Prostate gland (tissue), 2 donors: ENCODE results near the gene ESD.

Experiments
- POLR2A ChIP-seq: fragments of 450-650 bp; IDR thresholded peaks from one replicate; pipeline ENCODE4 v1.6.1; 2016; ENCODE audit warnings: antibody characterized with exemption, mild to moderate bottlenecking
- POLR2AphosphoS5 ChIP-seq: sonication (generic); formaldehyde crosslinking; IDR thresholded peaks from one replicate; pipeline ENCODE4 v1.6.1; 2017; ENCODE audit warnings: antibody characterized with exemption
- TF ChIP-seq, protein P1 (sequence below), 4 experiments: fragments of 200-600 bp in 2 of 4; fragments of 450-650 bp in 2 of 4; sonication (generic) in 2 of 4; IDR thresholded peaks; 1 replicate in 3 of 4; 2 replicates in 1 of 4; pipeline ENCODE4 v1.5.1; 2016 to 2019; ENCODE audit warnings: antibody characterized with exemption in 4 of 4, mild to moderate bottlenecking in 2 of 4, moderate library complexity in 2 of 4

DNA sequence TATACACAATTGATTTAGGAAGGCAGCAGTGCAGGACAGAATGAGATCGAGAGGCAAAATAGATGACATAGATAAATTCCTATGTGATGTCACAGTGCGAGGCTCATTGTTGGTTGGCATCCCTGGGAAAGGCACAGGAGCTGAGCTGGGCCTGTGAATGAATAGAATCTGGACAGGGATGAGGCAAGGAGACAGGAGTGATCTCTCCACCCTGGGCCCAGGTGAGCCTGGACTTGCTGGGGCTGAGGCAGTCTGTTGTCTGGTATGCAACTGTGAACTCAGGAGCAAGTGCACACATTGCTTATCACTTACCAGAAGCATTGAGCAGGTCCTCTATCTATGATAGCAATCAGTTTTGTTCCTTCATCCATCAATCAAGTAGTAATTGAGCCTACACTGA, 48.2 kb upstream of the ESD start:
- TF ChIP-seq POLR2A: no peak
- TF ChIP-seq, protein P1, sequence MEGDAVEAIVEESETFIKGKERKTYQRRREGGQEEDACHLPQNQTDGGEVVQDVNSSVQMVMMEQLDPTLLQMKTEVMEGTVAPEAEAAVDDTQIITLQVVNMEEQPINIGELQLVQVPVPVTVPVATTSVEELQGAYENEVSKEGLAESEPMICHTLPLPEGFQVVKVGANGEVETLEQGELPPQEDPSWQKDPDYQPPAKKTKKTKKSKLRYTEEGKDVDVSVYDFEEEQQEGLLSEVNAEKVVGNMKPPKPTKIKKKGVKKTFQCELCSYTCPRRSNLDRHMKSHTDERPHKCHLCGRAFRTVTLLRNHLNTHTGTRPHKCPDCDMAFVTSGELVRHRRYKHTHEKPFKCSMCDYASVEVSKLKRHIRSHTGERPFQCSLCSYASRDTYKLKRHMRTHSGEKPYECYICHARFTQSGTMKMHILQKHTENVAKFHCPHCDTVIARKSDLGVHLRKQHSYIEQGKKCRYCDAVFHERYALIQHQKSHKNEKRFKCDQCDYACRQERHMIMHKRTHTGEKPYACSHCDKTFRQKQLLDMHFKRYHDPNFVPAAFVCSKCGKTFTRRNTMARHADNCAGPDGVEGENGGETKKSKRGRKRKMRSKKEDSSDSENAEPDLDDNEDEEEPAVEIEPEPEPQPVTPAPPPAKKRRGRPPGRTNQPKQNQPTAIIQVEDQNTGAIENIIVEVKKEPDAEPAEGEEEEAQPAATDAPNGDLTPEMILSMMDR (IDR thresholded peaks at IDR 0.05): no peak
- no peak for TF ChIP-seq POLR2AphosphoS5
